Natural killer cell (primary cell): Measurements from ENCODE around the gene AHRR. TPM values are rescaled to one million over a fixed set of nuclear protein-coding genes. Genes with fewer than 3 reads are reported as not detected.

Experiments used
- ATAC-seq, 3 donors: fragments of 150-1000 bp in 2 of 3; fragments of 200-7000 bp in 1 of 3; cut with Tn5 transposase; 1 replicate in 1 of 3; 2 replicates in 2 of 3; pipeline ENCODE4 v1.10.0; 2021; ENCODE audit warnings: mild to moderate bottlenecking in 2 of 3, moderate library complexity in 2 of 3
- DNase-seq, 2 donors: peaks; one replicate each; pipeline versions ENCODE4 v3.0.0 to v3.0.0-alpha.2; 2013 to 2021; ENCODE audit warnings: mixed read lengths in 1 of 2
- H3K27ac ChIP-seq: one replicate; pipeline ENCODE4 v1.5.1; 2013; ENCODE audit warnings: mild to moderate bottlenecking, low read length
- H3K27me3 ChIP-seq: one replicate; pipeline ENCODE4 v1.6.1; 2013; ENCODE audit warnings: low read length; ENCODE audit not compliant: control insufficient read depth, insufficient read depth
- H3K36me3 ChIP-seq: one replicate; pipeline ENCODE4 v1.6.1; 2013; ENCODE audit warnings: low read length; ENCODE audit not compliant: control insufficient read depth, insufficient read depth
- H3K4me1 ChIP-seq: one replicate; pipeline ENCODE4 v1.6.1; 2013; ENCODE audit warnings: low read length; ENCODE audit not compliant: control insufficient read depth, insufficient read depth
- H3K4me3 ChIP-seq: one replicate; pipeline ENCODE4 v1.5.1; 2013; ENCODE audit warnings: low read length
- H3K9me3 ChIP-seq: one replicate; pipeline ENCODE4 v1.6.1; 2013; ENCODE audit warnings: low read length; ENCODE audit not compliant: control insufficient read depth, insufficient read depth
- H3K27ac Mint-ChIP-seq, 2 donors: one replicate each; pipeline ENCODE4 v1.8.0; 2022; ENCODE audit warnings: mild to moderate bottlenecking in 2 of 2, mixed read lengths in 2 of 2, moderate library complexity in 1 of 2
- H3K27me3 Mint-ChIP-seq, 2 donors: one replicate each; pipeline ENCODE4 v1.8.0; 2022; ENCODE audit warnings: low read depth in 2 of 2, mixed read lengths in 2 of 2
- H3K36me3 Mint-ChIP-seq: one replicate; pipeline ENCODE4 v1.8.0; 2022; ENCODE audit warnings: mixed read lengths
- H3K4me1 Mint-ChIP-seq, 2 donors: one replicate each; pipeline ENCODE4 v1.8.0; 2022; ENCODE audit warnings: mixed read lengths in 2 of 2
- H3K4me3 Mint-ChIP-seq: one replicate; pipeline ENCODE4 v1.8.0; 2022; ENCODE audit warnings: mild to moderate bottlenecking, moderate library complexity, mixed read lengths
- H3K9me3 Mint-ChIP-seq, 2 donors: one replicate each; pipeline ENCODE4 v1.8.0; 2022; ENCODE audit warnings: mixed read lengths in 2 of 2
- WGBS: methylation state at CpG from one replicate; pipeline ENCODE4 v1.1.7; 2013; ENCODE audit warnings: missing lambda C conversion rate; ENCODE audit not compliant: insufficient coverage; 5-methylcytosine and 5-hydroxymethylcytosine counted together
- intact Hi-C: fragments of 100-400 bp; cut with micrococcal nuclease; formaldehyde crosslinking; loops from one replicate; pipeline ENCODE4 v1.14.2; 2022
- total RNA-seq, 4 donors: library from RNA; stranded (reverse); fragments of 120-200 nt in 1 of 4; gene quantifications; one replicate each; pipeline versions ENCODE4 v1.2.3 to v1.2.4, GENCODE V29; 2013 to 2022
- TF ChIP-seq, protein P1 (sequence below): fragments of 200-600 bp; IDR thresholded peaks from one replicate; pipeline ENCODE4 v1.8.0; 2022; ENCODE audit warnings: antibody characterized with exemption

The AHRR gene
- total RNA-seq, 3 donors from 2014 or later (not counting 1 experiment from before 2014, with no cell fraction given), result 0.88 to 1.4 (median 1.2) TPM

DNA sequence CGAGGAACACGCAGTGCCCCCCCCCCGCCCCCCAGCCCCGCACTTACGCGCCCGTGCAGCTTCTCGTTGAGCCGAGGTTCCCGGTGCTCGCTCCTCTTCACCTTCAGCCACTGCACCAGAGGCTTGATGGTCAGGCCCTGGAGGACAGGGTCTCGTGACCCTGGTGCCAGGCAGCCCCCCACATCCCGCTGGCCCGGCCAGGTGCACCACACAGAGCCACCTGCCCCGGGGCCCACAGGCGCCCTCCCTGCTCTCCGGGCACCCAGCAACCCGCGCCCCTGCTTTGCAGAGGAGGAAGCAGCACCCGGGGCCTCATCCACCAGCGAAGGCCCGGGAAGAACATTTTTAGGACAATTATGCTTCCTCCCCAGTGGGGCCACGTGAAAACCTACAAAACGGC, 160.5 kb downstream of the AHRR start:
- WGBS, result 71% methylated on average over 21 of the region's 24 CpGs
- H3K36me3 Mint-ChIP-seq, result no peaks in the 10 kb centered on the region
- peaks cover 0 to 9% of the 10 kb centered on the region in 2 donors for H3K27me3 Mint-ChIP-seq
- no peaks in the 10 kb centered on the region for H3K9me3 Mint-ChIP-seq
- no peaks in the 10 kb centered on the region for H3K9me3 ChIP-seq
- no peak for DNase-seq
- H3K27me3 ChIP-seq, result peaks cover 2% of the 10 kb centered on the region
- H3K27ac Mint-ChIP-seq, result no peak overlapping the region
- no peak overlapping the region for H3K4me3 Mint-ChIP-seq
- no peak overlapping the region for H3K27ac ChIP-seq
- ATAC-seq, result no peak
- no peaks in the 10 kb centered on the region for H3K36me3 ChIP-seq
- intact Hi-C loops, result no loop called here
- no peak overlapping the region for H3K4me3 ChIP-seq
- TF ChIP-seq, protein P1, sequence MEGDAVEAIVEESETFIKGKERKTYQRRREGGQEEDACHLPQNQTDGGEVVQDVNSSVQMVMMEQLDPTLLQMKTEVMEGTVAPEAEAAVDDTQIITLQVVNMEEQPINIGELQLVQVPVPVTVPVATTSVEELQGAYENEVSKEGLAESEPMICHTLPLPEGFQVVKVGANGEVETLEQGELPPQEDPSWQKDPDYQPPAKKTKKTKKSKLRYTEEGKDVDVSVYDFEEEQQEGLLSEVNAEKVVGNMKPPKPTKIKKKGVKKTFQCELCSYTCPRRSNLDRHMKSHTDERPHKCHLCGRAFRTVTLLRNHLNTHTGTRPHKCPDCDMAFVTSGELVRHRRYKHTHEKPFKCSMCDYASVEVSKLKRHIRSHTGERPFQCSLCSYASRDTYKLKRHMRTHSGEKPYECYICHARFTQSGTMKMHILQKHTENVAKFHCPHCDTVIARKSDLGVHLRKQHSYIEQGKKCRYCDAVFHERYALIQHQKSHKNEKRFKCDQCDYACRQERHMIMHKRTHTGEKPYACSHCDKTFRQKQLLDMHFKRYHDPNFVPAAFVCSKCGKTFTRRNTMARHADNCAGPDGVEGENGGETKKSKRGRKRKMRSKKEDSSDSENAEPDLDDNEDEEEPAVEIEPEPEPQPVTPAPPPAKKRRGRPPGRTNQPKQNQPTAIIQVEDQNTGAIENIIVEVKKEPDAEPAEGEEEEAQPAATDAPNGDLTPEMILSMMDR, result no peak
- peaks cover 0 to 6% of the 10 kb centered on the region in 2 donors for H3K4me1 Mint-ChIP-seq
- H3K4me1 ChIP-seq, result peaks cover 5% of the 10 kb centered on the region

GRCh38 chr5:482506-482905, 161.0 kb downstream of the AHRR start:
- peaks cover 0 to 6% of the 10 kb centered on the region in 2 donors for H3K4me1 Mint-ChIP-seq
- no peak overlapping the region for H3K4me3 ChIP-seq
- H3K27me3 ChIP-seq, result peaks cover 2% of the 10 kb centered on the region
- H3K9me3 Mint-ChIP-seq, result no peaks in the 10 kb centered on the region
- intact Hi-C loops, result no loop called here
- no peak overlapping the region for H3K27ac ChIP-seq
- H3K9me3 ChIP-seq, result no peaks in the 10 kb centered on the region
- no peaks in the 10 kb centered on the region for H3K36me3 Mint-ChIP-seq
- ATAC-seq, result no peak
- 95% methylated on average over 27 of the region's 27 CpGs for WGBS
- DNase-seq, result no peak
- H3K4me3 Mint-ChIP-seq, result no peak overlapping the region
- no peaks in the 10 kb centered on the region for H3K36me3 ChIP-seq
- H3K27ac Mint-ChIP-seq, result no peak overlapping the region
- H3K4me1 ChIP-seq, result peaks cover 5% of the 10 kb centered on the region
- TF ChIP-seq, protein P1, result no peak
- H3K27me3 Mint-ChIP-seq, result peaks cover 0 to 4% of the 10 kb centered on the region in 2 donors

- Mint-ChIP-seq H3K9me3 (no peaks in the 10 kb centered on the region), H3K27ac (no peak overlapping the region), H3K27me3 (no peaks in the 10 kb centered on the region), H3K36me3 (no peaks in the 10 kb centered on the region), H3K4me3 (no peak overlapping the region), H3K4me1 (peaks cover 0 to 6% of the 10 kb centered on the region in 2 donors)
- 93% methylated on average over 26 of the region's 26 CpGs for WGBS
- Histone ChIP-seq H3K4me1 (peaks cover 5% of the 10 kb centered on the region), H3K27me3 (peaks cover 2% of the 10 kb centered on the region), H3K27ac (no peak overlapping the region), H3K9me3 (no peaks in the 10 kb centered on the region), H3K36me3 (no peaks in the 10 kb centered on the region), H3K4me3 (no peak overlapping the region)
- TF ChIP-seq, protein P1, result no peak
- ATAC-seq (no peak), DNase-seq (no peak)
- intact Hi-C loops, result no loop called here
Observed at GRCh38 chr5:483011-483410, 161.5 kb downstream of the AHRR start.

DNA sequence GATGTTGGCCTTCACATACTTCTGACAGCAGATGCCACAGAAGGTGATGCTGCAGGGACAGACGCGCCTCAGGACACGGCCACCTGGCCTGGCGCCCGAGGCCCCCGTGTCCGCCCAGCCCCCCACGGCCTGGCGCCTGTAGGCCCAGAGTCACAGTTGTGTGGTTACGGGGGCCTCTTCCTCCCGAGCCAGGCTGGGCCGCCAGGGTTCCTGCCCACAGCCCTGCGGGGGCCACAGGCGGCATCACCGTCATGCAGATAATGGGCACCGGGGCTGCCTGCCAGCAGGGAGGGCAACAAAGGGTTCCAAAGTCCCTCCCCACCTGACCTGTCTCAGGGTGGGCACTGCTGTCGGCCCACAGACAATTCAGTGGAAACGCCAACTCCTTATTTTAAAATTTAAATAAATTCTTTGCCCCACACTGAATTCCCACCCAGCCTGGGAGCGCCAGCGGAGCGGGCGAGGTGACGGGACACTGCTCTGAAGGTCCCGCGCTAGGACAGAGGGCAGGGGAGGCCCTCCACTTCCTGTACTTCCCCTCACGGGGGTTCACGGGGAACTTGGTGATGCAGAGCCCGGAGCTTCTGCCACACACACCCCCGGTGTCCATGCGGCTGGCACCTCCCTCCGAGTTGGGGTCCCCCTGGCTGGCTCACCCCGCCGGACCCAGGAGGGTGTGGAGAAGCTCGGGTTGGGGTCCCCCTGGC, 162.1 kb downstream of the AHRR start:
- Histone ChIP-seq H3K27ac (no peak overlapping the region), H3K36me3 (no peaks in the 10 kb centered on the region), H3K4me1 (peaks cover 5% of the 10 kb centered on the region), H3K9me3 (no peaks in the 10 kb centered on the region), H3K4me3 (no peak overlapping the region), H3K27me3 (peaks cover 2% of the 10 kb centered on the region)
- TF ChIP-seq, protein P1, result no peak
- no peak overlapping the region for H3K27ac Mint-ChIP-seq
- H3K9me3 Mint-ChIP-seq, result no peaks in the 10 kb centered on the region
- intact Hi-C loops, result no loop called here
- DNase-seq (no peak), ATAC-seq (peak in 2 of 3 donors; percentile 21 to 69)
- H3K27me3 Mint-ChIP-seq, result no peaks in the 10 kb centered on the region
- H3K4me3 Mint-ChIP-seq, result peak overlapping the region; percentile 13
- 13% methylated on average over 33 of the region's 34 CpGs for WGBS
- no peaks in the 10 kb centered on the region for H3K36me3 Mint-ChIP-seq
- H3K4me1 Mint-ChIP-seq, result peaks cover 0 to 6% of the 10 kb centered on the region in 2 donors
